Cardiac muscle cell (in vitro differentiated cells and primary cell): ENCODE data around the gene C1orf122. TPM values are rescaled to one million over a fixed set of nuclear protein-coding genes. Genes with fewer than 3 reads are reported as not detected.

Experiments
- DNase-seq, 2 donors: peaks; one replicate each; pipeline versions ENCODE4 v3.0.0 to v3.0.0-alpha.2; 2010 to 2017; ENCODE audit warnings: low read depth in 1 of 2, low spot score in 1 of 2
- H3K27ac ChIP-seq: fragments of 200-600 bp; sonication (generic); 2 replicates; pipeline ENCODE4 v1.5.1; 2016
- H3K27me3 ChIP-seq: fragments of 200-600 bp; sonication (generic); 2 replicates; pipeline ENCODE4 v1.6.0; 2016; ENCODE audit warnings: control low read depth
- H3K36me3 ChIP-seq: fragments of 200-600 bp; sonication (generic); 2 replicates; pipeline ENCODE4 v1.5.1; 2016; ENCODE audit warnings: control low read depth
- H3K4me1 ChIP-seq: fragments of 200-600 bp; sonication (generic); 2 replicates; pipeline ENCODE4 v1.8.1; 2017; ENCODE audit warnings: low read depth, mild to moderate bottlenecking, mixed run types
- H3K4me3 ChIP-seq: fragments of 200-600 bp; sonication (generic); 2 replicates; pipeline ENCODE4 v1.5.1; 2016; ENCODE audit warnings: mild to moderate bottlenecking
- H3K9me3 ChIP-seq: fragments of 200-600 bp; sonication (generic); 2 replicates; pipeline ENCODE4 v1.5.1; 2017; ENCODE audit warnings: low read depth, mild to moderate bottlenecking, control low read depth
- polyA plus RNA-seq: library from polyadenylated mRNA; unstranded; fragments of >200 nt; fragmentation: Nextera tagmentation; extraction: Ambion mirVana; gene quantifications from 2 replicates; pipeline ENCODE4 v1.2.1, GENCODE V29; 2016
- total RNA-seq: library from RNA; depleted of rRNA; stranded (reverse); fragments of >200 nt; gene quantifications from 2 replicates; pipeline ENCODE4 v1.2.3, GENCODE V29; 2016
- TF ChIP-seq, protein P1 (sequence below): IDR thresholded peaks from 2 replicates; pipeline ENCODE4 v1.5.1; 2012; ENCODE audit warnings: low read depth, mild to moderate bottlenecking, low read length

C1orf122 gene
- total and polyA plus RNA-seq, 2 experiments from 2014 or later, result 104 to 174 TPM

DNA sequence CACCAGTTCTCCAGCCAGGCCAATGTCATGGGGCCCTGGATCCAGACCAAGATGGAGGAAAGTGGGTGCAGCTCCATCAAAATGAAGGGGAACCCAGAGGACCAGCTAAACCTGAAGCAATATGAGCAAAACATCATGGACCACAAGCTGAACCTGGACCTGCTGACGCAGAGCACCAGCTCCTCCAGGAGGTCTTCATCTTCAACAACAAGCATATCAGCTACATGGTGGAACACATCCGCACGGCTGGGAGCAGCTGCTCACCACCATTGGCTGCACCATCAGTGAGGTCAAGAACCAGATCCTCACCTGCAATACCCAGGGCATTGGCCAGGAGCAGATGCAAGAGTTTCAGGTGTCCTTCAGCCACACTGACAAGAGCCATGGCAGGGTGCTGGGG, 28.9 kb upstream of the C1orf122 start:
- Histone ChIP-seq H3K4me3 (no peak overlapping the region), H3K27ac (no peak overlapping the region), H3K4me1 (no peaks in the 10 kb centered on the region), H3K27me3 (peaks cover 17% of the 10 kb centered on the region), H3K36me3 (no peaks in the 10 kb centered on the region), H3K9me3 (no peaks in the 10 kb centered on the region)
- TF ChIP-seq, protein P1, sequence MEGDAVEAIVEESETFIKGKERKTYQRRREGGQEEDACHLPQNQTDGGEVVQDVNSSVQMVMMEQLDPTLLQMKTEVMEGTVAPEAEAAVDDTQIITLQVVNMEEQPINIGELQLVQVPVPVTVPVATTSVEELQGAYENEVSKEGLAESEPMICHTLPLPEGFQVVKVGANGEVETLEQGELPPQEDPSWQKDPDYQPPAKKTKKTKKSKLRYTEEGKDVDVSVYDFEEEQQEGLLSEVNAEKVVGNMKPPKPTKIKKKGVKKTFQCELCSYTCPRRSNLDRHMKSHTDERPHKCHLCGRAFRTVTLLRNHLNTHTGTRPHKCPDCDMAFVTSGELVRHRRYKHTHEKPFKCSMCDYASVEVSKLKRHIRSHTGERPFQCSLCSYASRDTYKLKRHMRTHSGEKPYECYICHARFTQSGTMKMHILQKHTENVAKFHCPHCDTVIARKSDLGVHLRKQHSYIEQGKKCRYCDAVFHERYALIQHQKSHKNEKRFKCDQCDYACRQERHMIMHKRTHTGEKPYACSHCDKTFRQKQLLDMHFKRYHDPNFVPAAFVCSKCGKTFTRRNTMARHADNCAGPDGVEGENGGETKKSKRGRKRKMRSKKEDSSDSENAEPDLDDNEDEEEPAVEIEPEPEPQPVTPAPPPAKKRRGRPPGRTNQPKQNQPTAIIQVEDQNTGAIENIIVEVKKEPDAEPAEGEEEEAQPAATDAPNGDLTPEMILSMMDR, result no peak
- no peak for DNase-seq

DNA sequence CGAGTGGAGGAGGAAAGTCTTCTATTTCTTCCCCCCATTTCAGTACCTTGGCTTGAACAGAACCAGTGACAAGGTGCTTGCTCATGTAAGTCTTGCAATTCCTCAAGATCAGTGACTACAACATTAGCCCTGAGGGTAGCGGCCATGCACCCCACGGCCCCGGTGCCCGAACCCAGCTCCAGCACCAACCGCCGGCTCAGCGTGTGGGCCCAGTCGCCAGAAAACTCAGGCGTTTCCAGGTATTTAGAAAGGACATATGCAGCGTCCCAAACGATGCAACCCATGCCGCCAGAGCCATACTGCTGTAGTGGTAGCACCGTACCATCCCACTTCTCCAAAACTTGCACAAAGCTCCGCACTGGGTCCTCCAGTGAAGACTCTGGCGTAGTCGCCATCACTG, 25.1 kb upstream of the C1orf122 start:
- no peaks in the 10 kb centered on the region for H3K36me3 ChIP-seq
- H3K4me1 ChIP-seq, result no peaks in the 10 kb centered on the region
- TF ChIP-seq, protein P1, result no peak
- no peak overlapping the region for H3K27ac ChIP-seq
- peaks cover 34% of the 10 kb centered on the region for H3K27me3 ChIP-seq
- no peak overlapping the region for H3K4me3 ChIP-seq
- H3K9me3 ChIP-seq, result no peaks in the 10 kb centered on the region
- no peak for DNase-seq

DNA sequence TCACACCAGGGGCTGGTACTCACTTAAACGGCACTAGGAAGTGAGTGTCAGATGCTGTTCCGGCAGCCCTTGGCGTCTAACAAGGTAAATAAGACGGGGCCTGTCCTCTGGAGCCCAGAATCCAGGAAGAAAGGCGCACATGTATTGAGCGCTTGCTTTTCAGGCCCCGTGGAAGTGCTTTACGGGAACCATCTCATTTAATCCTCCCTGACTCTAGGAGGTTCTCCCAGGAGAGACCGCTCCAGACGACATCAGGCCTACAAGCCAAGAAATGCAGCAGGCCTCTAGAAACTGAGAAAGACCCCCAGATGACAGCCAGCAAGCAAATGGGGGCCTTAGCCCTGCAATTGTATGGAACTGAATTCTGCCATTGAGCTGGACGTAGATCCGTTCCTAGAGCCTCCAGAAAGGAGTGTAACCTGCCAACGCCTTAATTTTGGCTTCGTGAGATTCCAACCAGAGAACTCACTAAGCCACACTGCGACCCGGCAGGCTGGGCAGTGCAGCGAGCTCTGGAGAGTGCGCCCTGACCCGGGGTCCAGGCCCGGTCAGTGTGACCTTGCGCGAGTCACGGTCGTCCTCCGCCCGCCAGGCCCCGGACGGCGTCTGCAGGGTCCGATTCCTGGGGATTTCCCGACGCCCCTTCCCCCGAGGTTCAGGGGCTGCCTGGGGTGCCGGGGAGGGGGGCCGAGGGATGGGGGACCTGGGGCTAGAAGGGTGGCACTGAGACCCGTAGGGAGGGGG, 14.5 kb upstream of the C1orf122 start:
- DNase-seq, result no peak
- Histone ChIP-seq H3K36me3 (no peaks in the 10 kb centered on the region), H3K9me3 (no peaks in the 10 kb centered on the region), H3K27ac (no peak overlapping the region), H3K4me1 (no peaks in the 10 kb centered on the region), H3K27me3 (peaks cover 59% of the 10 kb centered on the region), H3K4me3 (peak overlapping the region; percentile 50)
- TF ChIP-seq, protein P1, result no peak

DNA sequence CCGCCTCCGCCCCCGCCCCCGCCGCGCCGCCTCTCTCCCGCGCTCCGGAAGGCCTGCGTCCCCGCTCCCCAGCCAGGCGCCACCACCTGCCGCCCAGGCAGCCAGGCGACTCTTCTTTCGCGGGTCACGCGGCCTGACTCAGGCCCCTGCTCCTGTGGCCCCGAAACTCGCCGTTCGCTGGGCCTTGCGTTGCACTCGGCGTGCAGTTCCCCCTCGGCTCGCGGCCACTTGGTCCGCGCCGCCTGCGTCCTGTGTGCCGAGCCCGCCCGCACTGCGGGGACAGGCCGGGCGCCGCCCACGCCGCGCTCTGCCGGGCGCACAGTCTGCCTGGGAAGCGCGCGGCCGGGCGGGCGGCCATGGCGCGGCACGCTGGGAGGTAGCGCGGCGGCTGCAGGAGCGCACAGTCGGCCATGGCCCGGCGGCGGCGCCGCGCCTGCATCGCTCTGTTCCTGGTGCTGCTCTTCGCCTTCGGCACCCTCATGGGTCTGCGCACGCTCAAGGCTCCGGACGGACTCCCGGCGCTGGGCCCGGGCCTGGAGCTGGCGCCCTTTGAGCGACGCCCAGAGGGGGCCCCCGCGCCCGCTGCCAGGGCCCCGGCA, 13.7 kb upstream of the C1orf122 start, which contains the start of gene MANEAL:
MANEAL (plus strand) TSS at position 75 of the 599 bp plus-strand sequence; CDS start at position 411, 336 bp downstream.
- H3K27ac ChIP-seq, result no peak within 1 kb of the TSS
- TF ChIP-seq, protein P1, result no peak
- H3K36me3 ChIP-seq, result no peaks in the 10 kb centered on the region
- peak; percentile 68 to 88 for DNase-seq
- peaks cover 55% of the 10 kb centered on the region for H3K27me3 ChIP-seq
- peak within 1 kb of the TSS; percentile 50 for H3K4me3 ChIP-seq
- H3K4me1 ChIP-seq, result no peaks in the 10 kb centered on the region
- H3K9me3 ChIP-seq, result no peaks in the 10 kb centered on the region

DNA sequence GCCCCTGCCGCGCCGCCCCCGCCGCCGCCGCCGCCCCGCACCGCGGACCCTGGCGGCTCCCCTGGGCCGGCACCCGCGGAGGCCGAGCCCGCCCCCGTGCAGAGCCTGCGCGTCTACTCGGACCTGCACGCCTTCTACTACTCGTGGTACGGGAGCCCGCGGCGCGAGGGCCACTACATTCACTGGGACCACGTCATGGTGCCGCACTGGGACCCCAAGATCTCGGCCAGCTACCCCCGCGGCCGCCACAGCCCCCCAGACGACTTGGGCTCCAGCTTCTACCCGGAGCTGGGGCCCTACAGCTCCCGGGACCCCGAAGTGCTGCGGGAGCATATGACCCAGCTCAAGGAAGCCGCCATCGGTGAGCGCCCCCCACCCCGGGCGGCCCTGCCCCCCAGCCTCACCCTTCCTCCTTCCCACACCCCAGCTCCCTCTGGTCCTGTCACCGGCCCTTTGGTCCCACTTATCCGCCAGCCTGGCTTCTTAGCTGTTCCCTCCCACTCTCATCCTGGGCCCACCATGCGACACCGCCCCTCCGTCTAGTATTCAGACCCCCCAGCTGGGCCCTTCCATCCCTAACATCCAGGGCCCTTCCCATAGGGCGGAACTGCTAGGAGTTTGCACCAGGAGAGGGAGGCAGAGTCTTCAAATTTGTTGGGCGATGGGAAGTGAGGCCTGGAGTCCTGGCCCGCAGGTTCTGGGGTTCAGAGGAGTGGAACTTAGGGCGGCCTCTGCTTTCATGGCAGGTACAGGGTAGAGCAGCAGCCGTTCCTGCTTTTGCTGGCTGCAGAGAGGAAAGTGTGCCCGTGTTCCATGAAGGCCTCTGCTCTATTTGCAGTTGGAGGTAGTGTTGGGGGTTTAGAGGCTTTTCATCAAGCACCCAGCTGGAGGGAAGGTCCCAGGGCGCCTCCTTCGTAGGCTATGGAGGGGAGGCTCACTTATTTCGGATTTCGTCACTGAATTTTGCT, 12.9 kb upstream of the C1orf122 start:
- Histone ChIP-seq H3K27ac (no peak overlapping the region), H3K27me3 (peaks cover 55% of the 10 kb centered on the region), H3K4me3 (peak overlapping the region; percentile 50), H3K4me1 (no peaks in the 10 kb centered on the region), H3K9me3 (no peaks in the 10 kb centered on the region), H3K36me3 (no peaks in the 10 kb centered on the region)
- no peak for DNase-seq
- TF ChIP-seq, protein P1, result no peak
